Neural cell (in vitro differentiated cells): Measurements from ENCODE around the gene SV2C. TPM values are rescaled to one million over a fixed set of nuclear protein-coding genes. Genes with fewer than 3 reads are reported as not detected.

Experiments
- H2AFZ ChIP-seq: fragments of 200-600, 300-800 bp; sonication (generic), shearing (Covaris generic); 2 replicates; pipeline ENCODE4 v1.6.0; 2014; ENCODE audit warnings: low read depth, mild to moderate bottlenecking, antibody characterized with exemption, low read length, moderate library complexity
- H3F3A ChIP-seq: fragments of 200-600 bp; shearing (Covaris generic); 2 replicates; pipeline ENCODE4 v1.6.1; 2016; ENCODE audit warnings: mild to moderate bottlenecking, moderate library complexity, mixed read lengths, antibody characterized with exemption, low read length; ENCODE audit not compliant: insufficient read depth, poor library complexity, severe bottlenecking
- H3K27ac ChIP-seq: fragments of 200-600, 300-800 bp; sonication (generic), shearing (Covaris generic); 2 replicates; pipeline ENCODE4 v1.5.1; 2014; ENCODE audit warnings: mild to moderate bottlenecking, low read length, moderate library complexity
- H3K27me3 ChIP-seq: fragments of 300-800, 200-600 bp; sonication (generic), shearing (Covaris generic); 2 replicates; pipeline ENCODE4 v1.6.0; 2014; ENCODE audit warnings: mild to moderate bottlenecking, low read depth, low read length, moderate library complexity; ENCODE audit not compliant: insufficient read depth
- H3K36me3 ChIP-seq: fragments of 300-800, 200-600 bp; sonication (generic), shearing (Covaris generic); 2 replicates; pipeline ENCODE4 v1.5.1; 2014; ENCODE audit warnings: mild to moderate bottlenecking, antibody characterized with exemption, low read length, moderate library complexity; ENCODE audit not compliant: insufficient read depth
- H3K4me2 ChIP-seq: fragments of 300-800, 200-600 bp; sonication (generic), shearing (Covaris generic); 2 replicates; pipeline ENCODE4 v1.6.0; 2014; ENCODE audit warnings: mild to moderate bottlenecking, low read length
- H3K4me3 ChIP-seq: fragments of 300-800, 200-600 bp; sonication (generic), shearing (Covaris generic); 2 replicates; pipeline ENCODE4 v1.5.1; 2014; ENCODE audit warnings: mild to moderate bottlenecking, low read length, moderate library complexity
- H3K79me2 ChIP-seq: fragments of 200-600 bp; shearing (Covaris generic); replicated peaks from 2 replicates; pipeline ENCODE4 v1.6.0; 2014; ENCODE audit warnings: mild to moderate bottlenecking, low read length, moderate library complexity; ENCODE audit not compliant: insufficient read depth
- H3K9ac ChIP-seq: fragments of 300-800, 200-600 bp; sonication (generic), shearing (Covaris generic); 2 replicates; pipeline ENCODE4 v1.6.1; 2016; ENCODE audit warnings: mild to moderate bottlenecking, low read length, mixed read lengths
- H3K9me2 ChIP-seq: fragments of 200-600 bp; shearing (Covaris generic); 2 replicates; pipeline ENCODE4 v1.6.1; 2016; ENCODE audit warnings: mild to moderate bottlenecking, low read length, mixed read lengths; ENCODE audit not compliant: insufficient read depth
- H3K9me3 ChIP-seq: fragments of 200-600, 300-800 bp; sonication (generic), shearing (Covaris generic); 2 replicates; pipeline ENCODE4 v1.6.1; 2016; ENCODE audit warnings: mild to moderate bottlenecking, mixed run types, low read length, moderate library complexity, mixed read lengths
- H4K20me1 ChIP-seq: fragments of 200-600 bp; shearing (Covaris generic); 2 replicates; pipeline ENCODE4 v1.6.1; 2016; ENCODE audit warnings: mild to moderate bottlenecking, mixed run types; ENCODE audit not compliant: insufficient read depth
- CTCF ChIP-seq: fragments of 450-650 bp; IDR thresholded peaks from 2 replicates; pipeline ENCODE4 v1.5.1; 2014; ENCODE audit warnings: antibody characterized with exemption, mild to moderate bottlenecking, moderate library complexity; ENCODE audit not compliant: poor library complexity, severe bottlenecking
- EP300 ChIP-seq: fragments of 450-650 bp; conservative IDR thresholded peaks from 2 replicates; pipeline ENCODE4 v1.6.1; 2014; ENCODE audit warnings: antibody characterized with exemption, mild to moderate bottlenecking, moderate library complexity; ENCODE audit not compliant: poor library complexity, severe bottlenecking
- EZH2 ChIP-seq: fragments of 200-600, 300-800 bp; shearing (Covaris generic), sonication (generic); IDR thresholded peaks from 2 replicates; pipeline ENCODE4 v1.6.1; 2014; ENCODE audit warnings: antibody characterized with exemption, low read length, borderline replicate concordance, mild to moderate bottlenecking; ENCODE audit not compliant: insufficient read depth, poor library complexity, severe bottlenecking
- MXI1 ChIP-seq: fragments of 450-650 bp; conservative IDR thresholded peaks from 2 replicates; pipeline ENCODE4 v1.6.1; 2014; ENCODE audit warnings: antibody characterized with exemption, mild to moderate bottlenecking; ENCODE audit not compliant: poor library complexity, severe bottlenecking
- POLR2AphosphoS5 ChIP-seq: IDR thresholded peaks from 2 replicates; pipeline ENCODE4 v1.6.1; 2012
- RAD21 ChIP-seq: fragments of 450-650 bp; conservative IDR thresholded peaks from 2 replicates; pipeline ENCODE4 v1.6.1; 2014; ENCODE audit warnings: antibody characterized with exemption, mild to moderate bottlenecking, moderate library complexity
- REST ChIP-seq: IDR thresholded peaks from 2 replicates; pipeline ENCODE4 v1.6.1; 2012; ENCODE audit warnings: borderline replicate concordance
- SMC3 ChIP-seq: fragments of 450-650 bp; conservative IDR thresholded peaks from 2 replicates; pipeline ENCODE4 v1.6.1; 2014; ENCODE audit warnings: antibody characterized with exemption, mild to moderate bottlenecking, moderate library complexity; ENCODE audit not compliant: poor library complexity
- TAF1 ChIP-seq: IDR thresholded peaks from 2 replicates; pipeline ENCODE4 v1.6.1; 2012; ENCODE audit warnings: low read depth
- polyA plus RNA-seq: library from polyadenylated mRNA; depleted of rRNA; stranded (reverse); fragments of >200 nt; gene quantifications from 2 replicates; pipeline ENCODE4 v1.2.3, GENCODE V29; 2014

The SV2C gene
- polyA plus RNA-seq, 1 donor from 2014 or later: 0.45 TPM

- TF ChIP-seq CTCF: no peak
These were observed 29.9 kb downstream of the SV2C start (continued) for GRCh38 chr5:76113103-76113502.

GRCh38 chr5:76114179-76114851, 31.1 kb downstream of the SV2C start:
- Histone ChIP-seq H4K20me1 (no peaks in the 10 kb centered on the region), H3K79me2 (no peaks in the 10 kb centered on the region), H3K4me3 (no peak overlapping the region), H3K4me2 (no peak overlapping the region), H3F3A (no peaks in the 10 kb centered on the region), H3K36me3 (no peaks in the 10 kb centered on the region), H3K27ac (no peak overlapping the region), H3K9me2 (no peaks in the 10 kb centered on the region), H3K9ac (no peak overlapping the region), H3K9me3 (no peaks in the 10 kb centered on the region), H3K27me3 (no peaks in the 10 kb centered on the region), H2AFZ (no peak overlapping the region)
- TF ChIP-seq REST (no peak), POLR2AphosphoS5 (no peak), TAF1 (no peak), SMC3 (no peak), EP300 (no peak), EZH2 (no peak), MXI1 (no peak), CTCF (no peak)

- Histone ChIP-seq H3K9me2 (no peaks in the 10 kb centered on the region), H4K20me1 (no peaks in the 10 kb centered on the region), H2AFZ (no peak overlapping the region), H3K9ac (no peak overlapping the region), H3K9me3 (no peaks in the 10 kb centered on the region), H3K36me3 (no peaks in the 10 kb centered on the region), H3F3A (no peaks in the 10 kb centered on the region), H3K27ac (no peak overlapping the region), H3K4me3 (no peak overlapping the region), H3K79me2 (no peaks in the 10 kb centered on the region), H3K27me3 (no peaks in the 10 kb centered on the region), H3K4me2 (no peak overlapping the region)
- TF ChIP-seq EP300 (no peak), SMC3 (no peak), TAF1 (no peak), MXI1 (no peak), REST (no peak), CTCF (no peak), EZH2 (no peak), RAD21 (no peak), POLR2AphosphoS5 (no peak)
These were observed 42.2 kb downstream of the SV2C start for GRCh38 chr5:76125346-76125745.
